H1 (cell line): ENCODE measurements around the gene DBP. TPM values are rescaled to one million over a fixed set of nuclear protein-coding genes. Genes with fewer than 3 reads are reported as not detected.

Experiments
- CTCF ChIA-PET: fragments of 300-600 bp; sonication (Branson Sonifier 250); formaldehyde crosslinking; loops from one replicate; lab custom pipeline; 2021; ENCODE audit not compliant: partially characterized antibody; lab: Charles Lee
- POLR2A ChIA-PET: fragments of 300-600 bp; sonication (Branson Sonifier 250); formaldehyde crosslinking; loops from one replicate; lab custom pipeline; 2021; ENCODE audit warnings: inconsistent platforms; ENCODE audit not compliant: partially characterized antibody; lab: Charles Lee
- DNase-seq, 2 experiments: peaks; one replicate each; pipeline versions ENCODE4 v3.0.0 to v3.0.0-alpha.2; 2010 to 2022; ENCODE audit warnings: low spot score in 2 of 2, low read depth in 1 of 2, mixed read lengths in 1 of 2
- FAIRE-seq: peaks from 2 replicates; lab custom pipeline; 2011; peaks lifted over from hg19 to GRCh38; lab: Jason Lieb, UNC
- H2AFZ ChIP-seq: 2 replicates; pipeline ENCODE4 v1.8.1; 2012; ENCODE audit warnings: low read length, inconsistent platforms
- H2AK5ac ChIP-seq: 2 replicates; pipeline ENCODE4 v1.6.1; 2013; ENCODE audit warnings: low read depth, low read length
- H2BK120ac ChIP-seq: replicated peaks from 2 replicates; pipeline ENCODE3; 2013; ENCODE audit warnings: low read depth, low read length, inconsistent platforms
- H2BK12ac ChIP-seq: 2 replicates; pipeline ENCODE4 v1.6.1; 2013; ENCODE audit warnings: low read depth, low read length
- H2BK15ac ChIP-seq: 2 replicates; pipeline ENCODE4 v1.6.1; 2013; ENCODE audit warnings: low read length
- H2BK20ac ChIP-seq: 2 replicates; pipeline ENCODE4 v1.6.1; 2013; ENCODE audit warnings: low read length
- H2BK5ac ChIP-seq: 2 replicates; pipeline ENCODE4 v1.6.1; 2013; ENCODE audit warnings: low read depth, low read length
- H3K14ac ChIP-seq: 2 replicates; pipeline ENCODE4 v1.6.1; 2013; ENCODE audit warnings: inconsistent platforms; ENCODE audit not compliant: insufficient read length
- H3K18ac ChIP-seq: 2 replicates; pipeline ENCODE4 v1.6.1; 2013; ENCODE audit warnings: low read length; ENCODE audit errors: extremely low read depth
- H3K23ac ChIP-seq: 2 replicates; pipeline ENCODE4 v1.6.1; 2013; ENCODE audit warnings: inconsistent platforms; ENCODE audit not compliant: insufficient read length
- H3K23me2 ChIP-seq: 2 replicates; pipeline ENCODE4 v1.6.1; 2013; ENCODE audit warnings: low read depth, low read length
- H3K27ac ChIP-seq: 2 replicates; pipeline ENCODE4 v1.6.1; 2011; ENCODE audit warnings: low read depth, low read length, inconsistent platforms
- H3K27me3 ChIP-seq, 4 experiments: replicated peaks in 1 of 4; 1 replicate in 1 of 4; 2 replicates in 3 of 4; pipeline versions ENCODE4 v1.6.1 to v1.8.1; 2011 to 2013; ENCODE audit warnings: low read length in 3 of 4, mild to moderate bottlenecking in 3 of 4, inconsistent platforms in 2 of 4, mixed read lengths in 2 of 4, moderate library complexity in 1 of 4; ENCODE audit not compliant: control insufficient read depth in 3 of 4, insufficient read depth in 3 of 4; ENCODE audit errors: extremely low read depth in 1 of 4
- H3K36me3 ChIP-seq, 4 experiments: 2 replicates each; pipeline versions ENCODE4 v1.6.1 to v1.8.1; 2011 to 2013; ENCODE audit warnings: mild to moderate bottlenecking in 4 of 4, low read length in 3 of 4, moderate library complexity in 2 of 4, control low read depth in 1 of 4, inconsistent platforms in 1 of 4; ENCODE audit not compliant: insufficient read depth in 4 of 4, control insufficient read depth in 2 of 4
- H3K4ac ChIP-seq: replicated peaks from 2 replicates; pipeline ENCODE3; 2013; ENCODE audit warnings: low read length, low read depth, mixed read lengths, inconsistent platforms; ENCODE audit not compliant: insufficient read length
- H3K4me1 ChIP-seq, 4 experiments: replicated peaks in 1 of 4; 1 replicate in 1 of 4; 2 replicates in 3 of 4; pipeline versions ENCODE4 v1.6.1 to v1.8.1; 2011 to 2013; ENCODE audit warnings: low read length in 3 of 4, inconsistent platforms in 2 of 4, mixed read lengths in 1 of 4; ENCODE audit not compliant: insufficient read depth in 4 of 4, control insufficient read depth in 3 of 4
- H3K4me2 ChIP-seq, 2 experiments: 2 replicates each; pipeline versions ENCODE4 v1.6.1 to v1.8.1; 2011 to 2013; ENCODE audit warnings: low read depth in 2 of 2, low read length in 2 of 2, control low read depth in 1 of 2, inconsistent platforms in 1 of 2, mild to moderate bottlenecking in 1 of 2; ENCODE audit not compliant: insufficient read depth in 1 of 2
- H3K4me3 ChIP-seq, 4 experiments: fragments of 200-600, 300-600 bp in 1 of 4; sonication (generic), shearing (Covaris generic), sonication (Bioruptor Twin) in 1 of 4; 2 replicates each; pipeline versions ENCODE4 v1.5.1 to v1.8.1; 2011 to 2016; ENCODE audit warnings: low read length in 4 of 4, low read depth in 3 of 4, control low read depth in 2 of 4, inconsistent platforms in 2 of 4, mild to moderate bottlenecking in 2 of 4, mixed read lengths in 1 of 4, moderate library complexity in 1 of 4; ENCODE audit not compliant: insufficient read depth in 2 of 4; ENCODE audit errors: extremely low read depth in 1 of 4
- H3K56ac ChIP-seq: replicated peaks from 2 replicates; pipeline ENCODE3; 2013; ENCODE audit warnings: low read depth, mild to moderate bottlenecking, mixed read lengths, low read length, inconsistent platforms; ENCODE audit not compliant: insufficient read length
- H3K79me1 ChIP-seq: 2 replicates; pipeline ENCODE4 v1.6.1; 2013; ENCODE audit warnings: low read depth, low read length, control low read depth
- H3K79me2 ChIP-seq, 2 experiments: 2 replicates each; pipeline versions ENCODE4 v1.6.1 to v1.8.1; 2012 to 2013; ENCODE audit warnings: low read length in 2 of 2, mild to moderate bottlenecking in 2 of 2, inconsistent platforms in 1 of 2; ENCODE audit not compliant: insufficient read depth in 2 of 2, control insufficient read depth in 1 of 2
- H3K9ac ChIP-seq, 4 experiments: replicated peaks in 1 of 4; 1 replicate in 1 of 4; 2 replicates in 3 of 4; pipeline versions ENCODE4 v1.6.1 to v1.8.1; 2011 to 2013; ENCODE audit warnings: low read depth in 3 of 4, low read length in 3 of 4, control low read depth in 2 of 4, mild to moderate bottlenecking in 2 of 4, moderate library complexity in 2 of 4, inconsistent platforms in 1 of 4; ENCODE audit errors: extremely low read depth in 1 of 4
- H3K9me3 ChIP-seq, 2 experiments: 2 replicates each; pipeline versions ENCODE4 v1.6.1 to v1.8.1; 2012 to 2013; ENCODE audit warnings: mild to moderate bottlenecking in 2 of 2, moderate library complexity in 2 of 2, control low read depth in 1 of 2, inconsistent platforms in 1 of 2, low read depth in 1 of 2, low read length in 1 of 2, mixed read lengths in 1 of 2; ENCODE audit not compliant: insufficient read depth in 2 of 2
- H4K20me1 ChIP-seq, 2 experiments: replicated peaks in 1 of 2; 2 replicates each; pipeline versions ENCODE3 to v1.8.1; 2011 to 2013; ENCODE audit warnings: inconsistent platforms in 2 of 2, low read length in 2 of 2, mild to moderate bottlenecking in 1 of 2; ENCODE audit not compliant: insufficient read depth in 2 of 2, control insufficient read depth in 1 of 2
- H4K5ac ChIP-seq: 2 replicates; pipeline ENCODE4 v1.6.1; 2013; ENCODE audit warnings: low read length, low read depth, mixed read lengths, inconsistent platforms; ENCODE audit not compliant: insufficient read length
- H4K8ac ChIP-seq: 2 replicates; pipeline ENCODE4 v1.8.0; 2013; ENCODE audit warnings: mild to moderate bottlenecking, moderate library complexity, low read length, inconsistent platforms; ENCODE audit not compliant: insufficient read depth; ENCODE audit errors: extremely low read depth
- H4K91ac ChIP-seq: replicated peaks from 2 replicates; pipeline ENCODE3; 2013; ENCODE audit warnings: low read length, mixed read lengths, inconsistent platforms; ENCODE audit not compliant: insufficient read length
- BACH1 ChIP-seq: IDR thresholded peaks from 2 replicates; pipeline ENCODE4 v1.6.1; 2012; ENCODE audit warnings: low read length, improper control_type of control experiment
- CTBP2 ChIP-seq: IDR thresholded peaks from 2 replicates; pipeline ENCODE4 v1.7.0; 2011; ENCODE audit warnings: borderline replicate concordance, mild to moderate bottlenecking, moderate library complexity, mixed read lengths, low read length; ENCODE audit not compliant: insufficient read depth, insufficient read length
- JUND ChIP-seq: IDR thresholded peaks from 2 replicates; pipeline ENCODE4 v1.6.1; 2011; ENCODE audit warnings: mild to moderate bottlenecking, improper control_type of control experiment, low read length
- NANOG ChIP-seq: IDR thresholded peaks from 2 replicates; pipeline ENCODE4 v1.6.1; 2011; ENCODE audit warnings: low read length, low read depth, mild to moderate bottlenecking, inconsistent platforms; ENCODE audit not compliant: insufficient read depth, poor library complexity, severe bottlenecking
- RBBP5 ChIP-seq: IDR thresholded peaks from 2 replicates; pipeline ENCODE4 v1.7.1; 2012; ENCODE audit warnings: low read depth, mild to moderate bottlenecking, inconsistent platforms, low read length, moderate library complexity, borderline replicate concordance
- RNF2 ChIP-seq: fragments of 200-900, 300-1000 bp; sonication (generic); IDR thresholded peaks from 2 replicates; pipeline ENCODE4 v1.7.1; 2016; ENCODE audit warnings: borderline replicate concordance, low read depth, mild to moderate bottlenecking, antibody characterized with exemption, low read length; ENCODE audit not compliant: poor library complexity, severe bottlenecking; ENCODE audit errors: missing control alignments
- TEAD4 ChIP-seq: IDR thresholded peaks from 2 replicates; pipeline ENCODE4 v1.6.1; 2012; ENCODE audit warnings: low read depth, low read length, inconsistent platforms, mixed read lengths
- WGBS, 2 experiments: shearing (Covaris generic) in 1 of 2; methylation state at CpG; one replicate each; pipeline versions ENCODE4 v1.1.6 to v1.1.7; 2013 to 2015; ENCODE audit warnings: low lambda C conversion rate in 2 of 2, mixed read lengths in 2 of 2, inconsistent platforms in 1 of 2, low coverage in 1 of 2, missing lambda C conversion rate in 1 of 2; ENCODE audit not compliant: insufficient replicate concordance in 2 of 2, insufficient coverage in 1 of 2, insufficient read length in 1 of 2; ENCODE audit errors: extremely low coverage in 1 of 2, missing lambda C conversion rate in 1 of 2; 5-methylcytosine and 5-hydroxymethylcytosine counted together
- polyA plus RNA-seq, 7 experiments: library from polyadenylated mRNA; depleted of rRNA in 3 of 7; stranded (reverse) in 5 of 7; unstranded in 2 of 7; fragments of >200 nt in 5 of 7; fragments of 200-250 nt in 2 of 7; gene quantifications; 1 replicate in 5 of 7; 2 replicates in 1 of 7; 4 replicates in 1 of 7; pipeline versions ENCODE4 v1.2.1 to v1.2.3, GENCODE V29; 2011 to 2013; ENCODE audit warnings: missing spikeins in 2 of 7, mixed read lengths in 2 of 7
- total RNA-seq: library from RNA; stranded (reverse); fragmentation: NEBNext Ultra II Directional; extraction: Animal tissue kit (Norgen Biotek cat#: 25700); gene quantifications from 2 replicates; pipeline ENCODE4 v1.2.1, GENCODE V29; 2021

DBP gene
- total and polyA plus RNA-seq, 2 of the 8 experiments (the other 6 are each of a cell fraction or from before 2014, with no cell fraction given) = 7.5 to 8.3 TPM

DNA sequence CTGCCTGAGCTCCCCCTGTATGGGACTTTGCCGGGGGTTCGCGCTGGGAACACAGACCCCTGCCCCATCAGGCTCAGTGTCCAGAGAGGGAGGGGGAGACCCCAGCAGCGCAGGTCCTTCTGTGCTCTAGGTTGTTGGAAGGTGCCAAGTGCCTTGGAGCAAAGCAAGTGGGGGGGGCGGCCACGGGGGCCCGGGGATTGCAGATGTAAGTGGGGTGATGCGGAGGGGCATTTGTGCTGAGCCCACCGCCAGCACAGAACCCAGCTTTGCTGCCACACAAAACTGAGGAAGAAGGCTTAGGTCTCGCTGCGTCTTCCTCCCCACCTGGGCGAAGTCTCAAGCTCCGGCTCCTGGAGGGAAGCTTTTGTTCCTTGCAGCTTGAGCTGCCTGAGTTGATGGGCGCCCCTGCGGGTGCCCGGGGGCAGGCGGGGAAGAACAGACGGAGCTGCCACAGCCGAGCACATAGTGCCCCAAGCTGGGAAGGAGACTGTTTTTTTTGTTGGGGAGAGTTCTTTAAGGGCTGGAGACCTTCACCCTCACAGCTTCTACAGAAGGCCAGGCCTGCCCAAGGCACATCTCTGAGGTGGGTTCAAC is 37.1 kb upstream of the DBP start:
- FAIRE-seq (no peak), DNase-seq (peak in 1 of 2 experiments; percentile 58)
- Histone ChIP-seq H2BK120ac (peak overlapping the region; percentile 74), H2BK5ac (peak overlapping the region; percentile 91; the same call in 1 of the 2 replicates), H2AFZ (0 out of 2 replicates have a peak overlapping the region, but pooled peaks have one; percentile 24), H3K9ac (no peak overlapping the region), H3K79me1 (no peaks in the 10 kb centered on the region), H3K14ac (no peak overlapping the region), H2BK20ac (peak overlapping the region; percentile 99; the same call in 1 of the 2 replicates), H3K79me2 (no peaks in the 10 kb centered on the region), H3K9me3 (peaks cover 0 to 3% of the 10 kb centered on the region in 2 experiments; a peak in 1 of 4 replicates), H3K56ac (no peak overlapping the region), H3K4ac (no peak overlapping the region), H2AK5ac (peak overlapping the region; percentile 95; the same call in 1 of the 2 replicates), H3K27ac (no peak overlapping the region), H4K5ac (no peak overlapping the region), H3K4me1 (peaks cover 2 to 23% (median 19%) of the 10 kb centered on the region in 4 experiments), H3K27me3 (peaks cover 0 to 5% (median 3%) of the 10 kb centered on the region in 4 experiments; a peak in 2 of 7 replicates), H3K23ac (no peak overlapping the region), H3K23me2 (peaks cover 18% of the 10 kb centered on the region; the same call in 1 of the 2 replicates), H3K4me2 (peak overlapping the region; percentile 18 to 36; a peak in 2 of 4 replicates), H4K8ac (no peak overlapping the region), H3K18ac (peak overlapping the region; percentile 75), H3K4me3 (peak overlapping the region in 2 of 4 experiments; percentile 1 to 15; a peak in 2 of 8 replicates), H3K36me3 (no peaks in the 10 kb centered on the region), H4K91ac (peak overlapping the region; percentile 5), H2BK15ac (peak overlapping the region; percentile 72), H2BK12ac (peak overlapping the region; percentile 92; the same call in 1 of the 2 replicates), H4K20me1 (peaks cover 0 to 3% of the 10 kb centered on the region in 2 experiments)
- POLR2A ChIA-PET = interaction anchor here (0.6 to 2.6 kb wide), 13 partner anchors 10 to 114 kb away, joined by 3 to 16 read pairs (median 3); partner anchors contain the start of genes CA11, FGF21 and FUT2
- CTCF ChIA-PET = interaction anchor here (0.7 to 5.8 kb wide), 30 partner anchors 9 to 170 kb away, joined by 3 to 59 read pairs (median 5); partner anchors contain the start of genes CA11 and FUT2
- no peak for TF ChIP-seq TEAD4
- no peak for TF ChIP-seq CTBP2
- peak; percentile 84 for TF ChIP-seq NANOG
- no peak for TF ChIP-seq JUND
- no peak for TF ChIP-seq RNF2
- 0 out of 2 replicates have a peak, but pooled peaks have one; percentile 5 for TF ChIP-seq RBBP5
- no peak for TF ChIP-seq BACH1
- 30% methylated on average over 14 of the region's 19 CpGs; no CpG with 5 or more reads in 1 of the 2 experiments for WGBS, 2 experiments
